G401 (cell line): ENCODE results near the gene GRIK3. TPM values are rescaled to one million over a fixed set of nuclear protein-coding genes. Genes with fewer than 3 reads are reported as not detected.

Experiments used
- DNase-seq: peaks from one replicate; pipeline ENCODE4 v3.0.0-alpha.2; 2015; ENCODE audit warnings: low spot score
- in situ Hi-C: cut with HindIII; loops from 2 replicates; pipeline ENCODE4 v1.10.0; 2016; ENCODE audit warnings: low sequenced_read_pairs, mixed read lengths
- total RNA-seq: library from RNA; depleted of rRNA; stranded (reverse); fragments of >200 nt; shearing (Covaris generic); gene quantifications from 2 replicates; pipeline ENCODE4 v1.2.3, GENCODE V29; 2014

The GRIK3 gene
- total RNA-seq, 1 experiment from 2014 or later = not detected

GRCh38 chr1:36822648-36823047 lies 211.7 kb downstream of the GRIK3 start:
- in situ Hi-C loops = no loop called here
- DNase-seq = no peak

- in situ Hi-C loops = no loop called here
These were observed 212.9 kb downstream of the GRIK3 start for GRCh38 chr1:36821386-36821785.

GRCh38 chr1:36818771-36819170 lies 215.5 kb downstream of the GRIK3 start:
- in situ Hi-C loops = no loop called here
- DNase-seq = no peak

More at GRCh38 chr1:36821386-36821785, 212.9 kb downstream of the GRIK3 start:
- no peak for DNase-seq

GRCh38 chr1:36816348-36816747 lies 218.0 kb downstream of the GRIK3 start:
- no peak for DNase-seq
- in situ Hi-C loops = no loop called here

GRCh38 chr1:36814774-36815173 lies 219.5 kb downstream of the GRIK3 start:
- in situ Hi-C loops = no loop called here
- no peak for DNase-seq

GRCh38 chr1:36814083-36814482 lies 220.2 kb downstream of the GRIK3 start:
- DNase-seq = no peak
- in situ Hi-C loops = no loop called here

- peak; percentile 87 for DNase-seq
- in situ Hi-C loops = no loop called here
These were observed 227.1 kb downstream of the GRIK3 start for GRCh38 chr1:36807262-36807661.

- in situ Hi-C loops = no loop called here
- no peak for DNase-seq
These were observed 228.2 kb downstream of the GRIK3 start for GRCh38 chr1:36805979-36806640.

- DNase-seq = no peak
- in situ Hi-C loops = no loop called here
These were observed 229.5 kb downstream of the GRIK3 start for GRCh38 chr1:36804669-36805314.

GRCh38 chr1:36803868-36804570 lies 230.3 kb downstream of the GRIK3 start:
- DNase-seq = peak; percentile 23
- in situ Hi-C loops = no loop called here

- in situ Hi-C loops = no loop called here
- no peak for DNase-seq
These were observed 232.3 kb downstream of the GRIK3 start for GRCh38 chr1:36802018-36802417.

GRCh38 chr1:36797761-36798160 lies 236.6 kb downstream of the GRIK3 start:
- DNase-seq = no peak
- in situ Hi-C loops = no loop called here

GRCh38 chr1:36796733-36797132 lies 237.6 kb downstream of the GRIK3 start:
- in situ Hi-C loops = no loop called here

GRCh38 chr1:36796106-36796590 lies 238.2 kb downstream of the GRIK3 start:
- in situ Hi-C loops = no loop called here
- DNase-seq = peak; percentile 70

More at GRCh38 chr1:36796733-36797132, 237.6 kb downstream of the GRIK3 start:
- no peak for DNase-seq

GRCh38 chr1:36794460-36794859 lies 239.9 kb downstream of the GRIK3 start:
- DNase-seq = no peak
- in situ Hi-C loops = no loop called here

- in situ Hi-C loops = no loop called here
- no peak for DNase-seq
These were observed 240.9 kb downstream of the GRIK3 start for GRCh38 chr1:36793452-36793851.

- in situ Hi-C loops = no loop called here
- no peak for DNase-seq
These were observed 242.0 kb downstream of the GRIK3 start for GRCh38 chr1:36792292-36792691.

- DNase-seq = peak; percentile 35
- in situ Hi-C loops = no loop called here
These were observed 244.1 kb downstream of the GRIK3 start for GRCh38 chr1:36790191-36790590.

GRCh38 chr1:36789535-36789934 lies 244.8 kb downstream of the GRIK3 start:
- no peak for DNase-seq
- in situ Hi-C loops = no loop called here

- in situ Hi-C loops = no loop called here
- DNase-seq = no peak
These were observed 246.9 kb downstream of the GRIK3 start for GRCh38 chr1:36787312-36787913.
